ENCODE data around the gene TAF1. TPM values are rescaled to one million over a fixed set of nuclear protein-coding genes. Genes with fewer than 3 reads are reported as not detected.

Gene TAF1, protein sequence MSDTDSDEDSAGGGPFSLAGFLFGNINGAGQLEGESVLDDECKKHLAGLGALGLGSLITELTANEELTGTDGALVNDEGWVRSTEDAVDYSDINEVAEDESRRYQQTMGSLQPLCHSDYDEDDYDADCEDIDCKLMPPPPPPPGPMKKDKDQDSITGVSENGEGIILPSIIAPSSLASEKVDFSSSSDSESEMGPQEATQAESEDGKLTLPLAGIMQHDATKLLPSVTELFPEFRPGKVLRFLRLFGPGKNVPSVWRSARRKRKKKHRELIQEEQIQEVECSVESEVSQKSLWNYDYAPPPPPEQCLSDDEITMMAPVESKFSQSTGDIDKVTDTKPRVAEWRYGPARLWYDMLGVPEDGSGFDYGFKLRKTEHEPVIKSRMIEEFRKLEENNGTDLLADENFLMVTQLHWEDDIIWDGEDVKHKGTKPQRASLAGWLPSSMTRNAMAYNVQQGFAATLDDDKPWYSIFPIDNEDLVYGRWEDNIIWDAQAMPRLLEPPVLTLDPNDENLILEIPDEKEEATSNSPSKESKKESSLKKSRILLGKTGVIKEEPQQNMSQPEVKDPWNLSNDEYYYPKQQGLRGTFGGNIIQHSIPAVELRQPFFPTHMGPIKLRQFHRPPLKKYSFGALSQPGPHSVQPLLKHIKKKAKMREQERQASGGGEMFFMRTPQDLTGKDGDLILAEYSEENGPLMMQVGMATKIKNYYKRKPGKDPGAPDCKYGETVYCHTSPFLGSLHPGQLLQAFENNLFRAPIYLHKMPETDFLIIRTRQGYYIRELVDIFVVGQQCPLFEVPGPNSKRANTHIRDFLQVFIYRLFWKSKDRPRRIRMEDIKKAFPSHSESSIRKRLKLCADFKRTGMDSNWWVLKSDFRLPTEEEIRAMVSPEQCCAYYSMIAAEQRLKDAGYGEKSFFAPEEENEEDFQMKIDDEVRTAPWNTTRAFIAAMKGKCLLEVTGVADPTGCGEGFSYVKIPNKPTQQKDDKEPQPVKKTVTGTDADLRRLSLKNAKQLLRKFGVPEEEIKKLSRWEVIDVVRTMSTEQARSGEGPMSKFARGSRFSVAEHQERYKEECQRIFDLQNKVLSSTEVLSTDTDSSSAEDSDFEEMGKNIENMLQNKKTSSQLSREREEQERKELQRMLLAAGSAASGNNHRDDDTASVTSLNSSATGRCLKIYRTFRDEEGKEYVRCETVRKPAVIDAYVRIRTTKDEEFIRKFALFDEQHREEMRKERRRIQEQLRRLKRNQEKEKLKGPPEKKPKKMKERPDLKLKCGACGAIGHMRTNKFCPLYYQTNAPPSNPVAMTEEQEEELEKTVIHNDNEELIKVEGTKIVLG (N-terminal part only)
- total RNA-seq: 32.1 and 64.4 TPM in 2 replicates

GRCh38 chrX:71365875-71366673 lies at the start of gene TAF1:
Gene TAF1, plus strand, starts transcription at chrX:71366357. Its CDS starts 18 bp downstream, at chrX:71366375.

Other genes with a start within 250 kb of the TAF1 start
- gene MED12, start 247.8 kb upstream of the TAF1 start, total RNA-seq: 13.7 and 32.4 TPM in 2 replicates
- gene NLGN3, start 221.5 kb upstream of the TAF1 start, total RNA-seq: under 0.01 and 0.14 TPM in 2 replicates
- not detected in 2 replicates for gene GJB1, start 143.1 kb upstream of the TAF1 start, total RNA-seq
- gene ZMYM3, start 112.2 kb upstream of the TAF1 start, total RNA-seq: 2.7 and 7.8 TPM in 2 replicates
- 297 and 299 TPM in 2 replicates for gene NONO, start 82.7 kb upstream of the TAF1 start, total RNA-seq
- gene ITGB1BP2, start 64.6 kb upstream of the TAF1 start, total RNA-seq: 1.4 and 1.5 TPM in 2 replicates
- gene OGT, start 166.7 kb downstream of the TAF1 start, total RNA-seq: 113 and 118 TPM in 2 replicates
- 1.4 and 1.9 TPM in 2 replicates for gene GCNA, start 212.1 kb downstream of the TAF1 start, total RNA-seq